Stimulated activated naive CD4-positive, alpha-beta T cell treated with Interleukin-2 at 50 U/mL for 16 hours (primary cell): ENCODE measurements around the gene TINAGL1.

Source experiments
- DNase-seq: peaks from one replicate; lab custom pipeline; 2025; lab: John Stamatoyannopoulos, UW

The TINAGL1 gene

DNA sequence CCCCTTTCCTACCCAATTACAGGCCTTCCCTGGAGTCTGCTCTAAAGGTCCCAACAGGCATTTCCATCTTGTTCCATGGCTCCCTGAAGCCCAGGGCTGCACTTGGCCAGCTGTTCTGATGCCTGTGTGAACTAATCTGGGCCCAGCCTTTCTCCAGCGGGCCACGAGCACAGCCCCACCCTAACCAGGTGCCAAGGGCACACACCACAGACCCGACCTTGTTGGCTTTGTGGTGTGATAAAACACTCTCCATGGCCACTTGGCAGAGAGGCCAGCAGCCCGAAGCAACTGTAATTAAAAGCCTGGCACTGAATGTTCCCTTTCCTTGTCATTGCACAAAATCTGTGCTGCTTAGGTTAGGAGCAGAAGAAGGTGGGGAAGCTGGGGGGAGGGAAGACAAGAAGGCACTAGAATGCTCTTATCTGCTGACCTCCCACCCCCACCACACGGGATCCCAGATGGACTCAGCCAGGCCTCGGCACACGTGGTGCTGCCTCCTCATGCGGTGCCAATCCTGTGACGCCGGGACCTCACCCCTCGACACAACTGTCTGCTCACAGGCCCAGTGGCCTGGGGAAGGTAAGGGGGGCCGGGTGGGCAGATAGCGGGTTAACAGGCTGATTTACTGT is 51.1 kb downstream of the TINAGL1 start:
- DNase-seq: no peak

DNA sequence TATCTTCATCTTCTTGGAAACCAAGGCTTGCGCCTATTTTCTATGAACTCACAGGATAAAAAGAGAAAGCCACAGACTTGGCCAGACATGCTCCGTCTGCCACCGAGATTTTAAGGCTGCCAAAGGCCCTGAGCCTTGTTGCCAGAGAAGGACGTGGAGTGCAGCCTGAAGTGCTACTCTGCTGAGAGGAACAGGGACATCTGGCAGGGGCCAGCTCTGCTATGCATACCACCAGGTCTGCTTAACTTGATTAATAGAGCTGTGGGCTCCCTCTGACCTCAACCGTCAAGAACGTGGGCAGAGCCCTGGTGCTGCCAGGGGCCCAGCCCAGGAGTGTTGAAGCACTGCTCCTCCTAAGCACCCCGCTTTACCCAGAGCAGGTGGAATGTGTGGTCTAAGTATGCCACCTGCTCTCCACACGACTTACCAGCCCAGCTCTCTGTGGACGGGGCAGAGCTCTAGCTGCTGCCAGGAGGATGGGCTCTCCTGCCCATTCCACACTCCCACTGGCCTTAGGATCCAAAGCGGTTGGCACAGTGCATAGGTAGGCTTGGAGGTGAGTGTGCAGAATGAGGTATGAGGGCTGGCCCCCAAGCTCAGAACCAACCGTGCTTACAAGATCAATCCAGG is 51.7 kb downstream of the TINAGL1 start:
- DNase-seq: no peak

DNA sequence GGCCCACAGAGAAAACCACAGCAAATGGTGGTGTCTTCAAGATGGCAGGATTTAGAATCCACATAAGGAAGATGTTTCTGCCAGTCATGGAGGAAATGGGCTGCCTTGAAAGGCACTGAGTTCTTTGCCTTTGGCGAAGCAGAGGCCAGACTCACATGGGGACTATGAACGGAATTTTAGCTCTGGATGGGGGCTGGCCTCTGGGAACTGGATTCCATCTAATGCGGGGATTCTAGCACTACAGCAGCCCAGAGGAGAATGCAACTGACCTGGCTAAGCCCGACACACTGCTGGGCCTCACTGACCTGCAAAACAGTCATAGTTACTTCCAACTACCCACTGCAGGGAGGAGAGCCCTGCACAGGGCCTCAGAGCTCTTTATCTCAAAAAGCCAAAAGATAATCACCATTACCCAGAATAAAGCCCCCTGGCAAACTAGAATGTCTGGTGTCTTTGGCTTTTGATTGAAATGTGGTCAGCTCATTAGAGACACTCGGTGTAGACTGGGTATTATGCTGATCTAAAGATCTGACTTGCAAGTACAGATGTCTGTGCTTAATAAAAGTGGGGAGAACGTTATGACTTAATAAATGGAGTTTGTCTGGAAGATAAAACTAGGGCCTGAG is 52.7 kb downstream of the TINAGL1 start:
- no peak for DNase-seq

DNA sequence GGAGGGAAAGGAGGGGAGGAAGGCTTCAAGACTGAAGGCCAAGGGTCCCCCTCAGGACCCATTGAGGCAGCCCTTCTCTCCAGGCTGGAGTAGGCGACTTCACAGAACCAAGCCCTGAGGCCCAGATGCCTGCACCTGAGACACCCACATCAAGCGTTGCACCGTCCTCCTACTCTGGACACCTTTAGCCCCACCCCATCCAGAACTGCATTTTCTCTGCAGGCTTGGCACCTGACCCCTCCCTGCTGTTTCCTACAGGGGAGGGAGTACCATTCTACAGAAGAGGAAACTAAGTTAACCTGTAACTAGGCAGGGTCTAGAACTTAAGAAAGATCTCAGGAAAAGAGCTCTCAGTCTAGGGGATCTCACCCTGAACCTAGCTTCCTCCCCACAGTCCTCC is 56.3 kb downstream of the TINAGL1 start:
- DNase-seq: no peak

DNA sequence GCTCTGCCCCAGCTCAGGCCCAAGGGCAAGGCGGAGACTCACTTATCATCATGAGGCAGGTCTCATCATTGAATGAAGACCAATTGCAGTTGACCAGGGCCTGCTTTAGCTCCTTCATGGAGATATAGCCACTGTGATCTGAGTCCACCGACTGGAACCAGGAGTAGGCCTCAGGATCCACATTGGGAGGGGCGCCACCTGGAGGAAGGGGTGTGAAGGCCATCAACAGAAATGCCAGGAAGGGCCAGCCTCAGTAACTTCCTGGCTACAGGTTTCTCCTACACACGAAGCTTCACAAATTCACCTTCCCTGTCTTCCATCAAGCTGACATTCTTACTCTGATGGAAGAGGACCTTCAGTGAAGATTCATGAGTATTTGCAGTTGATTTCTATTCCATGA is 56.8 kb downstream of the TINAGL1 start:
- peak; percentile 14 for DNase-seq
